Activated naive CD4-positive, alpha-beta T cell treated with anti-CD3 and anti-CD28 coated beads, Interleukin-2, amount 50 U/mL, for 72 hours (primary cell): ENCODE data around the gene PYDC2. TPM values are rescaled to one million over a fixed set of nuclear protein-coding genes. Genes with fewer than 3 reads are reported as not detected.
A peak's percentile ranks its signal among the peaks of the same experiment; 100 is the strongest.
"Not testable (repeated sequence)": the region's sequence is repeated elsewhere in the genome, so short reads cannot be mapped to it uniquely, and the experiment has no call there.

Experiments
- ATAC-seq, 2 donors: fragments of 150-1000 bp; cut with Tn5 transposase; 2 replicates each; pipeline ENCODE4 v1.10.0; 2021; ENCODE audit warnings: mild to moderate bottlenecking in 2 of 2, moderate library complexity in 2 of 2
- DNase-seq, 2 donors: peaks; one replicate each; pipeline ENCODE4 v3.0.0; 2021 to 2022; ENCODE audit warnings: low spot score in 2 of 2
- H3K27ac Mint-ChIP-seq, 2 donors: one replicate each; pipeline ENCODE4 v1.8.0; 2022; ENCODE audit warnings: mild to moderate bottlenecking in 2 of 2, mixed read lengths in 2 of 2
- H3K36me3 Mint-ChIP-seq, 2 donors: one replicate each; pipeline ENCODE4 v1.8.0; 2022; ENCODE audit warnings: mixed read lengths in 2 of 2
- H3K9me3 Mint-ChIP-seq, 2 donors: one replicate each; pipeline ENCODE4 v1.8.0; 2022; ENCODE audit warnings: mixed read lengths in 2 of 2
- total RNA-seq, 2 donors: library from RNA; stranded (reverse); gene quantifications; one replicate each; pipeline ENCODE4 v1.2.3, GENCODE V29; 2022

The PYDC2 gene
- total RNA-seq, 2 donors from 2014 or later, result not detected

DNA sequence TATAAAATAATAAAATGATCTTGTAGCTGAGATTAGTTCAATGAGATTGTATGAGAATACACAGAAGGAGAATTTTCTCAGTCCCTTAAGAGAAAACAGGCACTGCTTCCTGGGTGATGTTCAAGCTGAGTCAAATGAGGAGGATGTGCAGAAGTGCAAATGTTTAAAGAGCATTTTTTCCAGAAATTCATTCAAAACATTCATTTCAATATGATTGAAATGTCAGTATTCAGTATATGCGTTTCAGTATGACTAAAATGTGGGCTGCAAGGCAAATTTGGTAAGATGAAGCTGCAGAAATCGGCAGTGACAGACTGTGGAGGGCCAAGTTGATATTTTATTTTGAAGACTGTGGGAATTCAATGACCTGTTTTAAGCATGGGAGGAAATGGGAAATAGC, 19.3 kb upstream of the PYDC2 start:
- ATAC-seq (peak in 1 of 2 donors; percentile 61), DNase-seq (no peak)
- no peak overlapping the region for H3K27ac Mint-ChIP-seq
- H3K9me3 Mint-ChIP-seq, result peaks cover 4 to 24% of the 10 kb centered on the region in 2 donors
- peaks cover 0 to 9% of the 10 kb centered on the region in 2 donors for H3K36me3 Mint-ChIP-seq

- H3K36me3 Mint-ChIP-seq, result peaks cover 0 to 8% of the 10 kb centered on the region in 2 donors
- no peak overlapping the region for H3K27ac Mint-ChIP-seq
- no peak for DNase-seq
- peaks cover 13 to 24% of the 10 kb centered on the region in 2 donors for H3K9me3 Mint-ChIP-seq
- no peak for ATAC-seq
Measured at GRCh38 chr3:191444569-191444968, 16.4 kb upstream of the PYDC2 start.

DNA sequence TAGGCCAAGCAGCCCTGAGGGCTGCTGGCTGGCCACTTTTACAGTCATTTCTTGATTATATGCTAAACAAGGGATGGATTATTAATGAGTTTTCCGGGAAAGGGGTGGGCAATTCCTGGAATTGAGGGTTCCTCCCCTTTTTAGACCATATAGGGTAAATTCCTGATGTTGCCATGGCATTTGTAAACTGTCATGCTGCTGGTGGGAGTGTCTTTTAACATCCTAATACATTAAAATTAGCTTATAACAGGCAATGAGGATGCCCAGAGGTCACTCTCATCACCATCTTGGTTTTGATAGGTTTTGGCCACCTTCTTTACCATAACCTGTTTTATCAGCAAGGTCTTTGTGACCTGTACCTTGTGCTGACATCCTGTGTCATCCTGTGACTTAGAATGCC, 11.7 kb upstream of the PYDC2 start:
- Mint-ChIP-seq H3K9me3 (peaks cover 5 to 26% of the 10 kb centered on the region in 2 donors), H3K36me3 (peaks cover 0 to 17% of the 10 kb centered on the region in 2 donors), H3K27ac (no peak overlapping the region)
- DNase-seq (no peak), ATAC-seq (no peak)

DNA sequence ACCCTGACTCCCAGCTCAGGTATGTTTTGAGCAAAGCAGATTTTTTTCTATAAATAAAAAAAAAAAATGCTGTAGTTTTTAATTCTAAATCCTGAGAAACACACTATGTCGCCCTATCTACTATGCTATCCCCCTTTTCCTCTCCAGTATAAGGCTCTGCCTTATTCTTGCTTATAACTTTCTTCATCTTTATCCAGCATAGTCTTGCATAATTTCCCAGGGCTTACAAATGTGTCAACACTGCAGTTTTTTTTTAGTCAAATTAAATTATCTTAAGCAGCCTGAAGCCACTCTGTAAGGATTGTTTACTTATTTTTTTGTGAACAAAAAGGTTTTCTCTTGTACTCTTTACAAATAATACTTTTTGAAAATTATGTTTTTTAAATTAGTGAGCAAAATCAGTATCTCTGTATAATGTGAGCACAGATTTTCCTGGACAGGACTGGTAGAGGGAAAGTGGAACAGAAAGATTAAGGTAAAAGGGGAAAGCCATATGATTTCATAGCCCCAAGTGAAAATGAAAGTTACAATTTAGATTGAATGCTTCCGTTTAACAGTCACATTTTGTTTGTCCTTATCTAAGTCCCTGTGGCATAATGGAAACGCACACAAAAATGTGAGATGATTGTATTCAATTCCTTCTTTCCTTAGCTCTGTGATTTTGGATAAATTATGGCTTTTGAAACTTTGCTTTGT, 5.6 kb upstream of the PYDC2 start:
- Mint-ChIP-seq H3K9me3 (peaks cover 5 to 23% of the 10 kb centered on the region in 2 donors), H3K27ac (no peak overlapping the region), H3K36me3 (peaks cover 0 to 17% of the 10 kb centered on the region in 2 donors)
- ATAC-seq (no peak), DNase-seq (no peak)

- H3K27ac Mint-ChIP-seq, result no peak overlapping the region
- H3K36me3 Mint-ChIP-seq, result no peaks in the 10 kb centered on the region
- peaks cover 0 to 6% of the 10 kb centered on the region in 2 donors for H3K9me3 Mint-ChIP-seq
- no peak for ATAC-seq
- no peak for DNase-seq
Measured at GRCh38 chr3:191460360-191460759, 603 bp upstream of the PYDC2 start.

DNA sequence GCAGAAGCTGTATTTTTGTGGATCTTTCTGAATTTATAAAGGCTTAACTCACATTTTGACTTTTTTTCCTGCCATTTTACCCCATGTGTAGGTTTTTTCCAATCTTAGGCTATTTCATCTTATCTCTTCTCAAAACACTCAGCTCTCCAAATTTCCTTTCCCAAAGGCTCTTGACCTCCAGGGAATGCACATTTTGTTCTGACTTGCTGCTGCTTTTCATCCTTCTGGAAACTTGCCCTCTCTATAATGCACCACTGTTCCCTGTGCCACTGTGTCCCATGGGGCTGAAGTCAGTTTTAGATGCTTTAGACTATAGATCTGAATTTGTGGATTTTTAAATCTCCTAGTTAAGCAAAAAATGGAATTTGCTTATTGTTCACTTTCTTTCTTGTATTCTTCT, 9.1 kb downstream of the PYDC2 start:
- DNase-seq (no peak), ATAC-seq (no peak)
- peaks cover 5 to 10% of the 10 kb centered on the region in 2 donors for H3K9me3 Mint-ChIP-seq
- peaks cover 0 to 13% of the 10 kb centered on the region in 2 donors for H3K36me3 Mint-ChIP-seq
- H3K27ac Mint-ChIP-seq, result no peak overlapping the region

GRCh38 chr3:191470545-191470944, 9.6 kb downstream of the PYDC2 start:
- ATAC-seq (no peak), DNase-seq (no peak)
- Mint-ChIP-seq H3K27ac (no peak overlapping the region), H3K36me3 (peaks cover 0 to 13% of the 10 kb centered on the region in 2 donors), H3K9me3 (peaks cover 5 to 10% of the 10 kb centered on the region in 2 donors)

GRCh38 chr3:191473661-191474198, 12.8 kb downstream of the PYDC2 start:
- H3K36me3 Mint-ChIP-seq, result peaks cover 0 to 13% of the 10 kb centered on the region in 2 donors
- no peak overlapping the region for H3K27ac Mint-ChIP-seq
- DNase-seq, result no peak
- no peak for ATAC-seq
- peaks cover under 1 to 7% of the 10 kb centered on the region in 2 donors for H3K9me3 Mint-ChIP-seq

DNA sequence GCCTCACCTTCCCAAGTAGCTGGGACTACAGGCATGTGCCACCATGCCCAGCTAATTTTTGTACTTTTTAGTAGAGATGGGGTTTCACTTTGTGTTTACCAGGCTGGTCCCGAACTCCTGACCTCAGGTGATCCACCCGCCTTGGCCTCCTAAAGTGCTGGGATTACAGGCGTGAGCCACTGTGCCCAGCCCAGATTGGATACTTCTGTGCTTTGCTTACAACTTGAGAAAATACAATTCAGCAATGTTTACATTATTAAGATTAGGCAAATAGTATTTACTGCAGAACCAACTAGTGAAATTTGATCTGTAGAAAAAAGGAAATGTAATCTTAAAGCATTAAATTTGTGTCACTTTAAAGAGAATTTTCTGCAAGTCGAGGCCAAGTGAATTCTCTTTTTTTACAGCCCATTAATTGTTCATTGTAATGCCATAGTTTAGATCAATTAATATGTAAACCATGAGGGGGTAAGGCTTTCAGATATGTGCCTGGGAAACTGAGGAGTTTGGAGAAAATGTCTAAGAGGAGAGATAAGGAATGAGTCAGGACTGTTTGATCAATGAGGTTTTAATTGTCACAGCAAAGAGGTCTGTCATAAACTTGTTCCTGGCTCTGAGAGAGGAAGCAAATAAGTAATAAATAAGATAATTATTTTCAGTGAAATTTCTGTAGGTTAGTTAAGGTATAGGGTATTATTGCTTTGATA, 15.3 kb downstream of the PYDC2 start:
- Mint-ChIP-seq H3K9me3 (peaks cover 5 to 16% of the 10 kb centered on the region in 2 donors), H3K27ac (no peak overlapping the region), H3K36me3 (peaks cover 0 to 20% of the 10 kb centered on the region in 2 donors)
- DNase-seq (no peak), ATAC-seq (no peak)

DNA sequence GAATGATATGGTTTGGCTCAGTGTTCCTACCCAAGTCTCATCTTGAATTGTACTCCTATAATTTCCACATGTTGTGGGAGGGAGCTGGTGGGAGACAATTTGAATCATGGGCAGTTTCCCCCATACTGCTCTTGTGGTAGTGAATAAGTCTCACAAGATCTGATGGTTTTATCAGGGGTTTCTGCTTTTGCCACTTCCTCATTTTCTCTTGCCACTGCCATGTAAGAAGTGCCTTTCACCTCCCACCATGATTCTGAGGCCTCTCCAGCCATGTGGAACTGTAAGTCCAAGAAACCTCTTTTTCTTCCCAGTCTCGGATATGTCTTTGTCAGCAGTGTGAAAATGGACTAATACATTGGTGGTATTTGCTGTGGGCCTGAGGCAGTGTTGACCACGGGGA, 23.0 kb downstream of the PYDC2 start:
- Mint-ChIP-seq H3K36me3 (peaks cover 0 to 16% of the 10 kb centered on the region in 2 donors), H3K9me3 (peaks cover 17 to 34% of the 10 kb centered on the region in 2 donors)
- H3K27ac Mint-ChIP-seq, DNase-seq, ATAC-seq: not testable (repeated sequence)

DNA sequence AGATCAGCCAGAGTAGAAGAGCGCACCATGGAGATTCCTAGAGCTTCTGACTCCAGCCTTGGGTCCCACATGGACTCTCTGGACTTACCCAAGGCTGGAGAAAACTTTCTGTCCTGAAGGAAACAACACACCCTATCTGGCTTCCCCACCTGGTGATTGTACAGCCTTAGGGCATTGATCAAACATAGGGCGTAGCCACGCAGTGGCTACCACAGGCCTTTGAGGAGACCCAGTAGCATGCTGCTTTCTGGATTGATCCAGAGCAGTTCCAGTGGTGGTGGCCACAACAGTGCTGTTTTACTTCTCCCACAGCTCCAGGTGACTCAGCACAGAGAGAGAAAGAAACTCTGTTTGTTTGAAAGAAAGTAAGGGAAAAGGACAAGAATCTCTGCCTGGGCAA, 23.5 kb downstream of the PYDC2 start:
- Mint-ChIP-seq H3K9me3 (peaks cover 17 to 37% of the 10 kb centered on the region in 2 donors), H3K36me3 (peaks cover 0 to 16% of the 10 kb centered on the region in 2 donors), H3K27ac (no peak overlapping the region)
- no peak for DNase-seq
- ATAC-seq, result no peak

DNA sequence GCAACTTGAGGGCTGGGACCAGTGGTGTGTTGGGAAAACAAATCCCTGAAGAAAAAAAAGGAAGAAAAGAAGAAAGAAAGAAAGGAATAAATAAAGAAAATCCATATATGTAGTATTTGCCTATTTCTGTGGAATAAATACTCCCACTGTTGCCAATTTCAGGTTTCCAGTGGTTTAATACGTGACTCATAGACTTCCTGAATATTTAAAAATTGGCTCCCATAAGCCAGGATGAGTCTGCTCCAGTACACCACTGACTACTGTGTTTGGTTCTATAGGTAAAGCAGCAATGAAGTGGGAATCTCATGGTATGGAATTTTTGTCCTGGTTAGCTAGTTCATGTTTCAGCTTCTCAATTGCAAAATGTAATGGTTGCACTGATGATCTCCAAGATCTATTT, 31.6 kb downstream of the PYDC2 start:
- DNase-seq (no peak), ATAC-seq (no peak)
- H3K27ac Mint-ChIP-seq, result no peak overlapping the region
- H3K36me3 Mint-ChIP-seq, result no peaks in the 10 kb centered on the region
- H3K9me3 Mint-ChIP-seq, result peaks cover 0 to 3% of the 10 kb centered on the region in 2 donors

GRCh38 chr3:191493336-191493735, 32.4 kb downstream of the PYDC2 start:
- H3K27ac Mint-ChIP-seq, result no peak overlapping the region
- DNase-seq (no peak), ATAC-seq (no peak)
- peaks cover 0 to 3% of the 10 kb centered on the region in 2 donors for H3K9me3 Mint-ChIP-seq
- no peaks in the 10 kb centered on the region for H3K36me3 Mint-ChIP-seq

- DNase-seq (no peak), ATAC-seq (no peak)
- H3K27ac Mint-ChIP-seq, result no peak overlapping the region
- H3K36me3 Mint-ChIP-seq, result no peaks in the 10 kb centered on the region
- H3K9me3 Mint-ChIP-seq, result peaks cover 0 to 2% of the 10 kb centered on the region in 2 donors
Measured at GRCh38 chr3:191499307-191500080, 38.5 kb downstream of the PYDC2 start.

DNA sequence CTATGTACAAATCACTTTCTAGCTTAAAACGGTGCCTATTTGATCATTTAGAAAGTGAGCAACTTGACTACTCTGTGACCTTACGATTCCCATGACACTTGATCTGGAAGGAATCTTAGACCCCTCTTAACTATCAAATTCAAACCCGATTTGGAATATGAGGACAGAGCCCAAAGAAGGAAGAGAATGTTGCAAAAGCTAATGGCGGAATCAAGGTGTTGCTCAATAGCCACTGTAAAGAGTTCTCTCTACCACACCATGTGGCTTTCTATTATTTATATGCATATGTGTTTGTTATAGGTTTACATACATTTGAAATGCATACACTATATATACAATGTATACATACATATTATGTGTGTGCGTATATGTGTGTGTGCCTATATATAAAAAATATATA, 39.9 kb downstream of the PYDC2 start:
- no peak overlapping the region for H3K27ac Mint-ChIP-seq
- DNase-seq, result no peak
- peaks cover 0 to 2% of the 10 kb centered on the region in 2 donors for H3K9me3 Mint-ChIP-seq
- H3K36me3 Mint-ChIP-seq, result no peaks in the 10 kb centered on the region
- no peak for ATAC-seq

DNA sequence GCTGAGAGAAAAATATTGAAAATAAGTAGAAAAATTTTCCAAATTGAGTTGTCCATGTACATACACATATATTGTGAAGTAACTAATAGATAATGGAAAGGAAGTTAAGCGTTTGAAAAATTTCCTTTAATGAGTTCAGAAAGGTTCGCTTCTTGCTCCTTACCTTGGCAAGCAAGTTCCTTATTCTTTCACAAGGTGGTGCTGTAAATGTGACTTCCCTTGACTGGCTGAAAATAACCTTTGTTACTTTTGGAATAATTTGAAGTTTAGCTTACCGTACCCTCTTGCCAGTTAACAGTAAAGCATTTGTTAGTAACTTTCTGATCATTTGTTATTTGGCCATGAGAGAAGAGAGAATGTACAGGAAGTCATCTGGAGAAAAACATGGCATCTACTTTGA, 41.6 kb downstream of the PYDC2 start:
- no peak for ATAC-seq
- Mint-ChIP-seq H3K27ac (no peak overlapping the region), H3K9me3 (peaks cover 0 to 2% of the 10 kb centered on the region in 2 donors), H3K36me3 (no peaks in the 10 kb centered on the region)
- DNase-seq, result no peak

DNA sequence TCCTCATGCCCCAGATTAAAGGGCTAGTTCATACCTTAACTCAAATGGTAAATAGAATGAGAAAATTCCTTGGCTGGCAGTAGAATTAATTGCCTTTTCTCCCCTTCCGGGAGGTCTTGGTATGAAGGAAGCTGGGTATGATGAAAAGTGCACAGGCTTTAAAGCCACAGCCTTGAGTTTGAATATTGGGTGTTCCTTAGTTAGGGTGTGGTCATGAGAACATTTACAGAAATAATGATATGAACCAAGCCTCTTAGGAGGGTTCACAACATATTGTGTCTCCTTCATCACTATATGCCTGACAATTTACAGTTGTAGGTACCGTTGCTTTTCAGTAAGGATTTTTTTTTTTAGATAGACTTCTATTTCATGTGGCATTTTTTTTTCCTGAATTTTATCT, 48.1 kb downstream of the PYDC2 start:
- Mint-ChIP-seq H3K36me3 (no peaks in the 10 kb centered on the region), H3K27ac (no peak overlapping the region), H3K9me3 (peaks cover 7 to 8% of the 10 kb centered on the region in 2 donors)
- ATAC-seq, result no peak
- no peak for DNase-seq
